SK-N-SH (cell line): ENCODE results near the gene PSMD3. TPM values are rescaled to one million over a fixed set of nuclear protein-coding genes. Genes with fewer than 3 reads are reported as not detected.

ENCODE experiments used
- CTCF ChIA-PET: fragments of 300-600, 350-600 bp; formaldehyde crosslinking; extraction: SDS; loops from one replicate; lab custom pipeline; 2021; lab: Yijun Ruan, JAX
- POLR2A ChIA-PET: fragments of 350-600 bp; sonication (Branson Sonifier 250); formaldehyde crosslinking; extraction: SDS; loops from one replicate; lab custom pipeline; 2020; ENCODE audit warnings: antibody characterized with exemption, inconsistent platforms; lab: Yijun Ruan, JAX
- DNase-seq: peaks from one replicate; pipeline ENCODE4 v3.0.0; 2012
- H2AFZ ChIP-seq: fragments of 200-600 bp; sonication (generic); 2 replicates; pipeline ENCODE4 v1.8.1; 2016; ENCODE audit warnings: antibody characterized with exemption, mild to moderate bottlenecking, low read depth
- H3F3A ChIP-seq: fragments of 200-600 bp; sonication (generic); replicated peaks from 2 replicates; pipeline ENCODE3; 2016; ENCODE audit warnings: antibody characterized with exemption, mild to moderate bottlenecking; ENCODE audit not compliant: insufficient read depth
- H3K27ac ChIP-seq, 2 experiments: fragments of 200-500 bp in 1 of 2; fragments of 200-600 bp in 1 of 2; sonication (Bioruptor generic) in 1 of 2; sonication (generic), shearing (Covaris generic) in 1 of 2; 2 replicates each; pipeline versions ENCODE4 v1.5.1 to v1.6.1; 2014 to 2016; ENCODE audit warnings: low read depth in 2 of 2, inconsistent platforms in 1 of 2, low read length in 1 of 2, mild to moderate bottlenecking in 1 of 2, mixed read lengths in 1 of 2
- H3K27me3 ChIP-seq: fragments of 200-600 bp; sonication (generic), shearing (Covaris generic); 2 replicates; pipeline ENCODE4 v1.6.1; 2016; ENCODE audit warnings: mixed run types; ENCODE audit not compliant: insufficient read depth
- H3K36me3 ChIP-seq, 2 experiments: fragments of 200-500 bp in 1 of 2; fragments of 200-600 bp in 1 of 2; sonication (Bioruptor generic) in 1 of 2; sonication (generic) in 1 of 2; replicated peaks in 1 of 2; 2 replicates each; pipeline versions ENCODE3 to v1.5.1; 2014 to 2016; ENCODE audit warnings: low read length in 1 of 2, mild to moderate bottlenecking in 1 of 2; ENCODE audit not compliant: insufficient read depth in 2 of 2, control insufficient read depth in 1 of 2
- H3K4me1 ChIP-seq, 2 experiments: fragments of 200-500 bp in 1 of 2; fragments of 200-600 bp in 1 of 2; sonication (Bioruptor generic) in 1 of 2; sonication (generic), shearing (Covaris generic) in 1 of 2; 2 replicates each; pipeline versions ENCODE4 v1.5.1 to v1.6.1; 2014 to 2016; ENCODE audit warnings: low read depth in 1 of 2, low read length in 1 of 2, mixed run types in 1 of 2; ENCODE audit not compliant: insufficient read depth in 2 of 2, control insufficient read depth in 1 of 2
- H3K4me2 ChIP-seq: fragments of 200-600 bp; sonication (generic), shearing (Covaris generic); 2 replicates; pipeline ENCODE4 v1.6.1; 2017; ENCODE audit warnings: mixed run types
- H3K4me3 ChIP-seq, 2 experiments: fragments of 200-500 bp in 1 of 2; fragments of 200-600 bp in 1 of 2; sonication (Bioruptor generic) in 1 of 2; sonication (generic), shearing (Covaris generic) in 1 of 2; 2 replicates each; pipeline versions ENCODE4 v1.5.1 to v1.8.1; 2014 to 2016; ENCODE audit warnings: low read depth in 2 of 2, inconsistent platforms in 1 of 2, low read length in 1 of 2, mild to moderate bottlenecking in 1 of 2, mixed read lengths in 1 of 2, moderate library complexity in 1 of 2
- H3K79me2 ChIP-seq: fragments of 200-600 bp; sonication (generic); 2 replicates; pipeline ENCODE4 v1.8.1; 2017; ENCODE audit warnings: mild to moderate bottlenecking; ENCODE audit not compliant: insufficient read depth
- H3K9ac ChIP-seq: fragments of 200-600 bp; sonication (generic); 2 replicates; pipeline ENCODE4 v1.6.1; 2017; ENCODE audit warnings: mixed run types
- H3K9me2 ChIP-seq: fragments of 200-600 bp; sonication (generic); 2 replicates; pipeline ENCODE4 v1.6.1; 2017; ENCODE audit warnings: mixed run types
- H3K9me3 ChIP-seq: fragments of 200-600 bp; sonication (generic); 2 replicates; pipeline ENCODE4 v1.6.1; 2017; ENCODE audit warnings: mixed run types, mild to moderate bottlenecking, moderate library complexity
- H4K20me1 ChIP-seq: fragments of 200-600 bp; sonication (generic); 2 replicates; pipeline ENCODE4 v1.6.1; 2017; ENCODE audit warnings: mild to moderate bottlenecking, mixed run types; ENCODE audit not compliant: insufficient read depth
- ELF1 ChIP-seq: IDR thresholded peaks from 2 replicates; pipeline ENCODE4 v1.4.0; 2012
- EP300 ChIP-seq, 2 experiments: IDR thresholded peaks; 2 replicates each; pipeline versions ENCODE4 v1.4.0 to v1.6.1; 2012; ENCODE audit warnings: borderline replicate concordance in 1 of 2, low read depth in 1 of 2, low read length in 1 of 2
- EZH2phosphoT487 ChIP-seq: fragments of 200-600 bp; sonication (generic); IDR thresholded peaks from 2 replicates; pipeline ENCODE4 v1.6.1; 2017; ENCODE audit warnings: low read depth, mixed run types, mild to moderate bottlenecking, antibody characterized with exemption, moderate library complexity, borderline replicate concordance
- MEF2A ChIP-seq: IDR thresholded peaks from 2 replicates; pipeline ENCODE4 v1.4.0; 2012; ENCODE audit warnings: low read depth, borderline replicate concordance
- NRF1 ChIP-seq: IDR thresholded peaks from 2 replicates; pipeline ENCODE4 v1.6.1; 2012; ENCODE audit warnings: low read depth, mild to moderate bottlenecking, low read length
- POLR2AphosphoS5 ChIP-seq: IDR thresholded peaks from 2 replicates; pipeline ENCODE4 v1.6.1; 2012; ENCODE audit warnings: low read depth, low read length
- RAD21 ChIP-seq: IDR thresholded peaks from 2 replicates; pipeline ENCODE4 v1.6.1; 2012; ENCODE audit warnings: mild to moderate bottlenecking, low read length
- RFX5 ChIP-seq: IDR thresholded peaks from 2 replicates; pipeline ENCODE4 v1.6.1; 2012; ENCODE audit warnings: mild to moderate bottlenecking, improper control_type of control experiment, low read length
- USF1 ChIP-seq: IDR thresholded peaks from 2 replicates; pipeline ENCODE4 v1.4.0; 2012; ENCODE audit warnings: low read depth, borderline replicate concordance
- ZBTB33 ChIP-seq: IDR thresholded peaks from 2 replicates; pipeline ENCODE4 v1.4.0; 2012; ENCODE audit warnings: low read depth, borderline replicate concordance
- WGBS: methylation state at CpG from one replicate; pipeline ENCODE4 v1.1.6; 2017; ENCODE audit warnings: low lambda C conversion rate; 5-methylcytosine and 5-hydroxymethylcytosine counted together
- polyA plus RNA-seq, 3 experiments: library from polyadenylated mRNA; depleted of rRNA; stranded (reverse); fragments of >200 nt; gene quantifications; 2 replicates each; pipeline ENCODE4 v1.2.3, GENCODE V29; 2012
- TF ChIP-seq, protein P1 (sequence below): fragments of 150-350 bp; IDR thresholded peaks from 2 replicates; pipeline ENCODE4 v1.6.1; 2016; ENCODE audit warnings: mild to moderate bottlenecking, low read depth, low read length
- TF ChIP-seq, protein P2 (sequence below): fragments of 150-350 bp; IDR thresholded peaks from 2 replicates; pipeline ENCODE4 v1.6.1; 2017; ENCODE audit warnings: antibody characterized with exemption, low read length, low read depth, borderline replicate concordance

PSMD3 gene
- polyA plus RNA-seq, 1 of the 3 experiments (the other 2 are of a cell fraction): 104 TPM

GRCh38 chr17:40014375-40014980 is 33.9 kb downstream of the PSMD3 start:
- no peaks in the 10 kb centered on the region for H3K9me3 ChIP-seq
- peak; percentile 33 for DNase-seq
- no peaks in the 10 kb centered on the region for H3K79me2 ChIP-seq
- H3K27ac ChIP-seq: no peak overlapping the region
- no peaks in the 10 kb centered on the region for H3K27me3 ChIP-seq
- H3K4me3 ChIP-seq: no peak overlapping the region
- no peak overlapping the region for H3K4me2 ChIP-seq
- no peaks in the 10 kb centered on the region for H4K20me1 ChIP-seq
- H2AFZ ChIP-seq: no peak overlapping the region
- WGBS: 76% methylated on average over 14 of the region's 18 CpGs
- no peaks in the 10 kb centered on the region for H3K9me2 ChIP-seq
- H3K36me3 ChIP-seq: peaks cover under 1 to 2% of the 10 kb centered on the region in 2 experiments
- CTCF ChIA-PET: interaction anchor here (1.1 to 7.8 kb wide), 19 partner anchors 13 to 286 kb away, joined by 3 to 143 read pairs (median 5); partner anchors contain the start of gene THRA
- H3K4me1 ChIP-seq: no peaks in the 10 kb centered on the region; a peak in 1 of 4 replicates
- POLR2A ChIA-PET: no interaction called here
- TF ChIP-seq ZBTB33 (no peak), ELF1 (no peak), MEF2A (no peak), POLR2AphosphoS5 (no peak), USF1 (no peak), NRF1 (no peak), RAD21 (no peak)
- TF ChIP-seq, protein P1, sequence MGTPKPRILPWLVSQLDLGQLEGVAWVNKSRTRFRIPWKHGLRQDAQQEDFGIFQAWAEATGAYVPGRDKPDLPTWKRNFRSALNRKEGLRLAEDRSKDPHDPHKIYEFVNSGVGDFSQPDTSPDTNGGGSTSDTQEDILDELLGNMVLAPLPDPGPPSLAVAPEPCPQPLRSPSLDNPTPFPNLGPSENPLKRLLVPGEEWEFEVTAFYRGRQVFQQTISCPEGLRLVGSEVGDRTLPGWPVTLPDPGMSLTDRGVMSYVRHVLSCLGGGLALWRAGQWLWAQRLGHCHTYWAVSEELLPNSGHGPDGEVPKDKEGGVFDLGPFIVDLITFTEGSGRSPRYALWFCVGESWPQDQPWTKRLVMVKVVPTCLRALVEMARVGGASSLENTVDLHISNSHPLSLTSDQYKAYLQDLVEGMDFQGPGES: no peak
- H3K9ac ChIP-seq: no peak overlapping the region
- no peaks in the 10 kb centered on the region for H3F3A ChIP-seq

- Histone ChIP-seq H2AFZ (no peak within 1 kb of the TSS), H3K9ac (no peak within 1 kb of the TSS), H3F3A (no peaks in the 10 kb centered on the region), H3K36me3 (peaks cover 4 to 5% of the 10 kb centered on the region in 2 experiments), H3K27me3 (no peaks in the 10 kb centered on the region), H3K4me2 (no peak within 1 kb of the TSS), H3K27ac (no peak within 1 kb of the TSS), H4K20me1 (no peaks in the 10 kb centered on the region), H3K9me2 (no peaks in the 10 kb centered on the region)
- peak; percentile 19 for DNase-seq
- 76% methylated on average over 16 of the region's 20 CpGs for WGBS
- POLR2A ChIA-PET: interaction anchor here (0.5 kb wide), 1 partner anchor 77 kb away, joined by 4 read pairs; no protein-coding TSS in a partner anchor
- no peak for TF ChIP-seq EP300 (IDR thresholded peaks at IDR 0.05; ENCODE audit: borderline replicate concordance in 1 of 2, low read depth in 1 of 2, low read length in 1 of 2)
- TF ChIP-seq POLR2AphosphoS5: no peak
- no peak for TF ChIP-seq RFX5
- TF ChIP-seq MEF2A: no peak
- TF ChIP-seq, protein P2, sequence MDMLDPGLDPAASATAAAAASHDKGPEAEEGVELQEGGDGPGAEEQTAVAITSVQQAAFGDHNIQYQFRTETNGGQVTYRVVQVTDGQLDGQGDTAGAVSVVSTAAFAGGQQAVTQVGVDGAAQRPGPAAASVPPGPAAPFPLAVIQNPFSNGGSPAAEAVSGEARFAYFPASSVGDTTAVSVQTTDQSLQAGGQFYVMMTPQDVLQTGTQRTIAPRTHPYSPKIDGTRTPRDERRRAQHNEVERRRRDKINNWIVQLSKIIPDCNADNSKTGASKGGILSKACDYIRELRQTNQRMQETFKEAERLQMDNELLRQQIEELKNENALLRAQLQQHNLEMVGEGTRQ: no peak
- TF ChIP-seq EZH2phosphoT487: no peak
- TF ChIP-seq, all 33 proteins: peak for 0
- Histone ChIP-seq H3K79me2 (no peaks in the 10 kb centered on the region), H3K4me3 (no peak within 1 kb of the TSS), H3K9me3 (no peaks in the 10 kb centered on the region), H3K4me1 (no peaks in the 10 kb centered on the region; a peak in 1 of 4 replicates)
- CTCF ChIA-PET: interaction anchor here (0.5 to 7.8 kb wide), 17 partner anchors 12 to 288 kb away, joined by 3 to 143 read pairs (median 14); no protein-coding TSS in a partner anchor
Observed at GRCh38 chr17:40015005-40015997, 34.7 kb downstream of the PSMD3 start, which contains the start of gene CSF3. Gene CSF3, plus strand, starts transcription at chr17:40015440. Its CDS starts 35 bp downstream, at chr17:40015475.
